ENCODE data around the gene LRRC73.
A peak's percentile ranks its signal among the peaks of the same experiment; 100 is the strongest.

Gene LRRC73

DNA sequence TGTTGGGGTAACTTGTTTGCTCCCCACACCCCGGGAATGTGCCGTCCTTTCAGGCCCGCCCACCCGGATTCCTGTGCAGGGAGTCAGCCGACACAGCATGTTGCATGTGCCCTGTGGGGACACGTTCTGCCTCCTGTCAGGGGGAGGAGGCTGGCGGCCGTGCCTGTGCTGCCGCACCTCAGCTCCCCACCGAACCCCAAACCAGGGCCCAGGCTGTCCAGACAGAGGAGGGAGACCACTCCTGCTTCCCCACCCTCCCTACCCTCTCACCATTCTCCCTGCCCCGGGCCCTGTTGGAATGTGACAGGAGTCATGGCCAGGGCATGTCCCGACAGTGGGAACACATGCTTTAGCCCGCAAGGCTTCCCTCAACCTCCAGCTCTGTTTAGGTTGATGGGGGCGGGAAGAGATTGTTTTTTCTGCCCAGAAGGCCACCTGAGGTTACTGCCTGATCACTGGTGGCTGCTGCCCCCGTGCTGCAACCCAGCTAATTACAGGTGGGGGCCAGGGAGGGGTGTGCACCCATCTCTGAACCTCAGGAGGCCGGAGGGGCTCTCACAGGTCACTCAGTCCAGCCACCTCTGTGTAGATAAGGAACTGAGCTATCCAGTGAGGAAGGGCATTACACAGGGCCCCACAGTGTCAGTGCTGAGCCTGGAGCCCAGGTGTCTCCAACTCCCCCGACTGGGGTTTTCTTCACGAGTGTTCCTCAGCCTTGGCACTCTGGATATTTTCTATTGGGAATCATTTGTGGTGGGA lies 13.6 kb downstream of the LRRC73 start:
- no peak overlapping the region; the same call in 1 of the 2 replicates for H3K4me3 ChIP-seq (ENCODE audit: low read length)
- DNase-seq (ENCODE audit: low read depth), result peak; percentile 65
- peak; percentile 59 for TF ChIP-seq CTCF (conservative IDR thresholded peaks at IDR 0.05; ENCODE audit: low read length)

GRCh38 chr6:43495409-43495941 lies 14.7 kb downstream of the LRRC73 start:
- peak; percentile 35 for TF ChIP-seq CTCF (conservative IDR thresholded peaks at IDR 0.05; ENCODE audit: low read length)
- H3K4me3 ChIP-seq (ENCODE audit: low read length), result no peak overlapping the region
- DNase-seq (ENCODE audit: low read depth), result no peak

- no peak for DNase-seq (ENCODE audit: low read depth)
- TF ChIP-seq CTCF (conservative IDR thresholded peaks at IDR 0.05; ENCODE audit: low read length), result no peak
- H3K4me3 ChIP-seq (ENCODE audit: low read length), result no peak overlapping the region
These were observed 15.4 kb downstream of the LRRC73 start for GRCh38 chr6:43494766-43495165.

- no peak overlapping the region for H3K4me3 ChIP-seq (ENCODE audit: low read length)
- no peak for TF ChIP-seq CTCF (conservative IDR thresholded peaks at IDR 0.05; ENCODE audit: low read length)
- no peak for DNase-seq (ENCODE audit: low read depth)
These were observed 15.8 kb downstream of the LRRC73 start for GRCh38 chr6:43494321-43494720.

DNA sequence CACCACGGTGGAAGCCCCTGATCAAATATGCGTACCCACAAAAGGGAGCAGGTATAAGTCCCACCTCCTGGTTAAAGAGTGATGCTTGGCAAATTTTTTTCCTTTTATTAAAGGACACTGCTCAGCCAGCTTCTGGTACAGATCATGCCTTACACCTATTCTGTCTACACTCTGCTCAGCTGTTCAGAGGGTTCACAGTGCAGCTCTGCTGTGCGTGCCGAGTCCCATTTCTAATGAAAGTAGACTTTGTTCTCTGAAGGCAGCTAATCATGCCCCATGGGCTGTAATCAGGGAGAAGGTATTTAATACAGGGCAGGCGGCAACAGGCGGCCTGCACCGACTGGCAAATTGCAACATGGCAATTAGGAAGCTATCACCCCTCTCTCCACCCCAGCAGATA lies 16.3 kb downstream of the LRRC73 start:
- DNase-seq (ENCODE audit: low read depth), result no peak
- no peak for TF ChIP-seq CTCF (conservative IDR thresholded peaks at IDR 0.05; ENCODE audit: low read length)
- H3K4me3 ChIP-seq (ENCODE audit: low read length), result no peak overlapping the region

DNA sequence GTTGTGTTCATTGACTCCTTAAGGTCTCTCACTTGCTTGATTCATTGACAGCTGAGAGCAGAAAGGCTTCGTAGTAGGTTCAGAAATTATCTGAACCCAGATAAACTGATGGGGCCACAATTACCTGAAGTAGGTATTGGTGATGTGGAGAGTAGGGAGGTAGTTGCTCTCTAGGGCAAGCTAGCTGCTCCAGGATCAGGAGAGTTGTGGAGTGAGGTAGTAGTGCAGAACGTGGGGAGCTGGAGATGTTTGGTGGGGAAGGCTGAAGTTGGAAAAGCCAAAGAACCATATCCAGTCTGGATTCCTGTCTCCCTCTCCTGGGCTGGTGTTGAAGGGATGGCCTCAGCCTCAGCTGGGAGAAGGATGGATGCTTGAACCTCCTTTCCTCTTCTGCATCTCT lies 16.9 kb downstream of the LRRC73 start:
- no peak overlapping the region for H3K4me3 ChIP-seq (ENCODE audit: low read length)
- no peak for DNase-seq (ENCODE audit: low read depth)
- no peak for TF ChIP-seq CTCF (conservative IDR thresholded peaks at IDR 0.05; ENCODE audit: low read length)

DNA sequence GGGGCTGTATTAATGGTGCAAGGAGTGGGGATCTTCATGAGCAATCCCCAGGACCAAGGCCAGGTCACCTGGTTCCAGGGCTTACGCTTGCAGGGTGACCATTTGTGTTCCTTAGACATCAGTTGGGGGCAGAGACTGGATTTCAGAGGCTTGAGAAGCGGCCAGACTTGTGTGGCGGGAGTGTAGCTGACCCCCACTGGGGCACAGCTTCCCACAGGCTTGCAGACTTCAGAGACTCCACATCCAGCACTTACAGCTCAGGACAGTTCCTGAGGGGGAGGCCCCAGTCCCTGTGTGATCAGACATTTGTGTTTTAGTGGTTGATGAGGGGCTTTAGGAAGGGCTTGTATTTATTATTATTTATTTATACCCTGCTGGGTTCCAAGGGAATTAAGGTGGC lies 17.5 kb downstream of the LRRC73 start:
- peak overlapping the region; percentile 17; the same call in 1 of the 2 replicates for H3K4me3 ChIP-seq (ENCODE audit: low read length)
- TF ChIP-seq CTCF (conservative IDR thresholded peaks at IDR 0.05; ENCODE audit: low read length), result no peak
- DNase-seq (ENCODE audit: low read depth), result peak; percentile 39

Measured in AG10803 (cell line).